GM20431 (cell line): ENCODE data around the gene TRAPPC14.

Experiments
- in situ Hi-C: fragments of 300-500 bp; cut with MseI, MboI; formaldehyde crosslinking; loops from one replicate; pipeline ENCODE4 v1.15.0; 2020; ENCODE audit warnings: low sequenced_read_pairs; ENCODE audit not compliant: unreplicated experiment

The TRAPPC14 gene

GRCh38 chr7:100175296-100175935 lies 16.9 kb upstream of the TRAPPC14 start:
- in situ Hi-C loops = no loop called here

- in situ Hi-C loops = no loop called here
These were observed 16.1 kb upstream of the TRAPPC14 start for GRCh38 chr7:100174582-100174981.

- in situ Hi-C loops = no loop called here
These were observed 15.4 kb upstream of the TRAPPC14 start for GRCh38 chr7:100173806-100174495.

GRCh38 chr7:100171840-100172239 lies 13.3 kb upstream of the TRAPPC14 start:
- in situ Hi-C loops = no loop called here

GRCh38 chr7:100171087-100171681 lies 12.7 kb upstream of the TRAPPC14 start:
- in situ Hi-C loops = no loop called here

- in situ Hi-C loops = no loop called here
These were observed 11.8 kb upstream of the TRAPPC14 start for GRCh38 chr7:100170101-100170897.

- in situ Hi-C loops = no loop called here
These were observed 10.8 kb upstream of the TRAPPC14 start for GRCh38 chr7:100169147-100169850.

- in situ Hi-C loops = no loop called here
These were observed 9.4 kb upstream of the TRAPPC14 start for GRCh38 chr7:100167912-100168323.

- in situ Hi-C loops = no loop called here
These were observed 8.7 kb upstream of the TRAPPC14 start for GRCh38 chr7:100166970-100167911.

- in situ Hi-C loops = no loop called here
These were observed 7.9 kb upstream of the TRAPPC14 start for GRCh38 chr7:100166317-100166940.

- in situ Hi-C loops = no loop called here
These were observed 5.3 kb upstream of the TRAPPC14 start for GRCh38 chr7:100163871-100164270.

GRCh38 chr7:100163006-100163531 lies 4.5 kb upstream of the TRAPPC14 start:
- in situ Hi-C loops = no loop called here

- in situ Hi-C loops = no loop called here
These were observed 1.5 kb upstream of the TRAPPC14 start for GRCh38 chr7:100160067-100160466.

- in situ Hi-C loops = no loop called here
These were observed 638 bp upstream of the TRAPPC14 start for GRCh38 chr7:100159099-100159623.

GRCh38 chr7:100157334-100158228 lies 942 bp downstream of the TRAPPC14 start:
- in situ Hi-C loops = no loop called here

GRCh38 chr7:100157069-100157333 lies 1.5 kb downstream of the TRAPPC14 start:
- in situ Hi-C loops = no loop called here

GRCh38 chr7:100156331-100157068 lies 2.0 kb downstream of the TRAPPC14 start:
- in situ Hi-C loops = no loop called here
